HCT116 (cell line): ENCODE measurements around the gene ABHD10. TPM values are rescaled to one million over a fixed set of nuclear protein-coding genes. Genes with fewer than 3 reads are reported as not detected.

Source experiments
- ATAC-seq: fragments of 200-7000 bp; cut with Tn5 transposase; 2 replicates; pipeline ENCODE4 v1.9.1; 2020; ENCODE audit warnings: mild to moderate bottlenecking, moderate library complexity
- BruUV-seq: library from RNA; stranded (reverse); fragments of 400-500 nt; replicated peaks from 2 replicates; lab custom pipeline; 2021; lab: Mats Ljungman, UMichigan
- CTCF ChIA-PET: fragments of 300-600 bp; sonication (Branson Sonifier 250); formaldehyde crosslinking; loops from one replicate; lab custom pipeline; 2021; ENCODE audit warnings: antibody characterized with exemption; lab: Charles Lee
- POLR2A ChIA-PET: fragments of 300-600, 350-600 bp; sonication (Branson Sonifier 250); formaldehyde crosslinking; loops from one replicate; lab custom pipeline; 2021; ENCODE audit warnings: antibody characterized with exemption; lab: Charles Lee
- RAD21 ChIA-PET, 2 experiments: fragments of 300-600 bp; sonication (Branson Sonifier 250); formaldehyde crosslinking; loops; one replicate each; lab custom pipeline; 2023; ENCODE audit warnings: low total read pairs in 2 of 2; ENCODE audit not compliant: uncharacterized antibody in 2 of 2, unreplicated experiment in 2 of 2, low non-redundant PET in 1 of 2; lab: Charles Lee
- DNase-seq: peaks from one replicate; pipeline ENCODE4 v3.0.0-alpha.2; 2010; ENCODE audit warnings: low read depth, low spot score
- H2AFZ ChIP-seq: fragments of 200-600 bp; shearing (Covaris generic), sonication (generic); 2 replicates; pipeline ENCODE4 v1.6.1; 2017; ENCODE audit warnings: low read depth, mixed run types, mixed read lengths, antibody characterized with exemption, low read length; ENCODE audit not compliant: poor library complexity, severe bottlenecking
- H3K27ac ChIP-seq: 2 replicates; pipeline ENCODE4 v1.5.1; 2012; ENCODE audit warnings: low read depth, low read length
- H3K27me3 ChIP-seq: fragments of 200-600 bp; sonication (generic); 2 replicates; pipeline ENCODE4 v1.6.1; 2016; ENCODE audit warnings: mixed run types, low read length, mixed read lengths; ENCODE audit not compliant: insufficient read depth
- H3K36me3 ChIP-seq, 2 experiments: fragments of 200-500 bp in 1 of 2; fragments of 200-600 bp in 1 of 2; sonication (Bioruptor generic) in 1 of 2; sonication (generic) in 1 of 2; 2 replicates each; pipeline versions ENCODE4 v1.5.1 to v1.6.1; 2014 to 2016; ENCODE audit warnings: low read length in 2 of 2, inconsistent platforms in 1 of 2, mixed read lengths in 1 of 2, mixed run types in 1 of 2; ENCODE audit not compliant: insufficient read depth in 2 of 2, control insufficient read depth in 1 of 2
- H3K4me1 ChIP-seq, 2 experiments: fragments of 200-600 bp in 1 of 2; sonication (generic) in 1 of 2; 2 replicates each; pipeline versions ENCODE4 v1.5.1 to v1.6.1; 2012 to 2017; ENCODE audit warnings: low read length in 2 of 2, inconsistent platforms in 1 of 2, mild to moderate bottlenecking in 1 of 2, mixed read lengths in 1 of 2, mixed run types in 1 of 2, moderate library complexity in 1 of 2; ENCODE audit not compliant: insufficient read depth in 2 of 2, control insufficient read depth in 1 of 2
- H3K4me2 ChIP-seq: fragments of 200-600 bp; sonication (generic); 2 replicates; pipeline ENCODE4 v1.6.1; 2017; ENCODE audit warnings: mixed run types, low read length, mixed read lengths
- H3K4me3 ChIP-seq, 2 experiments: fragments of 200-600 bp in 1 of 2; sonication (generic) in 1 of 2; replicated peaks in 1 of 2; 2 replicates each; pipeline ENCODE4 v1.5.1; 2011 to 2016; ENCODE audit warnings: low read length in 2 of 2, control low read depth in 1 of 2, low read depth in 1 of 2, mild to moderate bottlenecking in 1 of 2, mixed read lengths in 1 of 2, mixed run types in 1 of 2
- H3K79me2 ChIP-seq: fragments of 200-600 bp; sonication (generic); 2 replicates; pipeline ENCODE4 v1.6.1; 2017; ENCODE audit warnings: mild to moderate bottlenecking, mixed run types, low read length, moderate library complexity, mixed read lengths; ENCODE audit not compliant: insufficient read depth
- H3K9ac ChIP-seq: fragments of 200-600 bp; sonication (generic); 2 replicates; pipeline ENCODE4 v1.6.1; 2016; ENCODE audit warnings: low read length, mixed read lengths
- H3K9me2 ChIP-seq: fragments of 200-600 bp; sonication (generic), shearing (Covaris generic); 2 replicates; pipeline ENCODE4 v1.6.1; 2017; ENCODE audit warnings: mixed run types, mild to moderate bottlenecking, moderate library complexity; ENCODE audit not compliant: insufficient read depth
- H3K9me3 ChIP-seq, 2 experiments: fragments of 200-500 bp in 1 of 2; fragments of 200-600 bp in 1 of 2; sonication (Bioruptor generic) in 1 of 2; sonication (generic) in 1 of 2; 2 replicates each; pipeline ENCODE4 v1.6.1; 2014 to 2017; ENCODE audit warnings: low read length in 2 of 2, mixed read lengths in 2 of 2, inconsistent platforms in 1 of 2, low read depth in 1 of 2, mild to moderate bottlenecking in 1 of 2, mixed run types in 1 of 2, moderate library complexity in 1 of 2; ENCODE audit not compliant: control insufficient read depth in 1 of 2, insufficient read depth in 1 of 2
- H4K20me1 ChIP-seq: fragments of 200-600 bp; sonication (generic), shearing (Covaris generic); 2 replicates; pipeline ENCODE4 v1.6.1; 2017; ENCODE audit warnings: mixed run types, mild to moderate bottlenecking, moderate library complexity; ENCODE audit not compliant: insufficient read depth
- CBX3 ChIP-seq: IDR thresholded peaks from 2 replicates; pipeline ENCODE4 v1.6.1; 2012; ENCODE audit warnings: low read depth
- EGR1 ChIP-seq: IDR thresholded peaks from 2 replicates; pipeline ENCODE4 v1.6.1; 2012; ENCODE audit warnings: low read depth
- ELF1 ChIP-seq: IDR thresholded peaks from 2 replicates; pipeline ENCODE4 v1.6.1; 2012; ENCODE audit warnings: low read depth, borderline replicate concordance
- EZH2 ChIP-seq: fragments of 200-600 bp; sonication (generic); IDR thresholded peaks from 2 replicates; pipeline ENCODE4 v1.6.1; 2017; ENCODE audit warnings: antibody characterized with exemption, mixed run types
- EZH2phosphoT487 ChIP-seq: fragments of 200-600 bp; IDR thresholded peaks from 2 replicates; pipeline ENCODE4 v1.6.1; 2018; ENCODE audit warnings: antibody characterized with exemption, borderline replicate concordance
- FOSL1 ChIP-seq: IDR thresholded peaks from 2 replicates; pipeline ENCODE4 v1.6.1; 2012; ENCODE audit warnings: low read depth
- POLR2A ChIP-seq: IDR thresholded peaks from 2 replicates; pipeline ENCODE4 v1.7.0; 2011; ENCODE audit warnings: borderline replicate concordance; ENCODE audit not compliant: insufficient read depth, insufficient read length; ENCODE audit errors: extremely low read depth
- POLR2AphosphoS5 ChIP-seq: IDR thresholded peaks from 2 replicates; pipeline ENCODE4 v1.6.1; 2011; ENCODE audit warnings: mild to moderate bottlenecking, low read depth, low read length, moderate library complexity
- SIN3A ChIP-seq: IDR thresholded peaks from 2 replicates; pipeline ENCODE4 v1.6.1; 2012; ENCODE audit warnings: low read depth
- SP1 ChIP-seq: IDR thresholded peaks from 2 replicates; pipeline ENCODE4 v1.6.1; 2012; ENCODE audit warnings: low read depth
- SRF ChIP-seq: IDR thresholded peaks from 2 replicates; pipeline ENCODE4 v1.6.1; 2012; ENCODE audit warnings: low read depth
- TCF7L2 ChIP-seq: IDR thresholded peaks from 2 replicates; pipeline ENCODE4 v1.7.0; 2011; ENCODE audit warnings: borderline replicate concordance, inconsistent platforms; ENCODE audit not compliant: insufficient read depth, insufficient read length; ENCODE audit errors: extremely low read depth
- ZNF274 ChIP-seq: fragments of 200-500 bp; sonication (Bioruptor generic); IDR thresholded peaks from 2 replicates; pipeline ENCODE4 v1.6.1; 2014; ENCODE audit warnings: mild to moderate bottlenecking, low read depth, low read length, inconsistent platforms
- intact Hi-C: fragments of 100-400 bp; cut with micrococcal nuclease; formaldehyde crosslinking; loops from 2 replicates; pipeline ENCODE4 v1.10.0; 2022
- total RNA-seq: library from RNA; stranded (reverse); gene quantifications from one replicate; pipeline ENCODE4 v1.2.1, GENCODE V29; 2021; ENCODE audit not compliant: unreplicated experiment
- TF ChIP-seq, protein P1 (sequence below): IDR thresholded peaks from 2 replicates; pipeline ENCODE4 v1.6.1; 2011; ENCODE audit warnings: mild to moderate bottlenecking, low read length, moderate library complexity; ENCODE audit not compliant: insufficient replicate concordance; ENCODE audit errors: extremely low read depth
- TF ChIP-seq, protein P2 (sequence below): IDR thresholded peaks from 2 replicates; pipeline ENCODE4 v1.6.1; 2012
- TF ChIP-seq, protein P3 (sequence below): IDR thresholded peaks from 2 replicates; pipeline ENCODE4 v1.6.1; 2012; ENCODE audit warnings: low read depth
- TF ChIP-seq, protein P4 (sequence below), 3 experiments: fragments of 200-600 bp in 1 of 3; sonication (generic) in 1 of 3; IDR thresholded peaks in 2 of 3; conservative IDR thresholded peaks in 1 of 3; 2 replicates each; pipeline ENCODE4 v1.5.1; 2012 to 2017; ENCODE audit warnings: low read depth in 2 of 3, low read length in 2 of 3, antibody characterized with exemption in 1 of 3, borderline replicate concordance in 1 of 3, control low read depth in 1 of 3, mild to moderate bottlenecking in 1 of 3, mixed read lengths in 1 of 3, mixed run types in 1 of 3, moderate library complexity in 1 of 3; ENCODE audit not compliant: insufficient read depth in 1 of 3
- TF ChIP-seq, protein P5 (sequence below): IDR thresholded peaks from 2 replicates; pipeline ENCODE4 v1.6.1; 2012

The ABHD10 gene
- total RNA-seq, 1 experiment from 2014 or later = 295 TPM

DNA sequence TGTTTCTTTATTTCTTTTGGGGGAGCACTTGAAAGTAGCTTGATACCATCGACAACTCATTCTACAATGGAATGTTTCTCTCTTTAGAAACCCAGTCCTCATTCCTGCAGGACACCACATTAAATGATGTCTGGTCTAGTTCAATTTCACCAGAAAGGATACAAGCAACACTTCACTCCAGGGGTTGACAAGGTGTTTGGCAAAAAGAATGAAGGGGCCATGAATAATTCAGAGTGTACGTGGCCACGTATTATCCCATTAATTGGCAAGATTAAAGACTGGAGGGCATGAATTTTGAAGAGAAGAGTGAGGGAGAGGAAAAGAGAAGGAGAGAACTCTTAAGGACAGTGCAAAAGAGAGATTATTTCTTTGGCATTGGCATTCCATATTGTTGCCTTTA, 56.4 kb downstream of the ABHD10 start:
- TF ChIP-seq, protein P1, sequence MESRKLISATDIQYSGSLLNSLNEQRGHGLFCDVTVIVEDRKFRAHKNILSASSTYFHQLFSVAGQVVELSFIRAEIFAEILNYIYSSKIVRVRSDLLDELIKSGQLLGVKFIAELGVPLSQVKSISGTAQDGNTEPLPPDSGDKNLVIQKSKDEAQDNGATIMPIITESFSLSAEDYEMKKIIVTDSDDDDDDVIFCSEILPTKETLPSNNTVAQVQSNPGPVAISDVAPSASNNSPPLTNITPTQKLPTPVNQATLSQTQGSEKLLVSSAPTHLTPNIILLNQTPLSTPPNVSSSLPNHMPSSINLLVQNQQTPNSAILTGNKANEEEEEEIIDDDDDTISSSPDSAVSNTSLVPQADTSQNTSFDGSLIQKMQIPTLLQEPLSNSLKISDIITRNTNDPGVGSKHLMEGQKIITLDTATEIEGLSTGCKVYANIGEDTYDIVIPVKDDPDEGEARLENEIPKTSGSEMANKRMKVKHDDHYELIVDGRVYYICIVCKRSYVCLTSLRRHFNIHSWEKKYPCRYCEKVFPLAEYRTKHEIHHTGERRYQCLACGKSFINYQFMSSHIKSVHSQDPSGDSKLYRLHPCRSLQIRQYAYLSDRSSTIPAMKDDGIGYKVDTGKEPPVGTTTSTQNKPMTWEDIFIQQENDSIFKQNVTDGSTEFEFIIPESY = no peak
- TF ChIP-seq POLR2A = no peak
- TF ChIP-seq CBX3 = no peak
- TF ChIP-seq, protein P2, sequence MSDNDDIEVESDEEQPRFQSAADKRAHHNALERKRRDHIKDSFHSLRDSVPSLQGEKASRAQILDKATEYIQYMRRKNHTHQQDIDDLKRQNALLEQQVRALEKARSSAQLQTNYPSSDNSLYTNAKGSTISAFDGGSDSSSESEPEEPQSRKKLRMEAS = no peak
- TF ChIP-seq EZH2 = no peak
- TF ChIP-seq, protein P3, sequence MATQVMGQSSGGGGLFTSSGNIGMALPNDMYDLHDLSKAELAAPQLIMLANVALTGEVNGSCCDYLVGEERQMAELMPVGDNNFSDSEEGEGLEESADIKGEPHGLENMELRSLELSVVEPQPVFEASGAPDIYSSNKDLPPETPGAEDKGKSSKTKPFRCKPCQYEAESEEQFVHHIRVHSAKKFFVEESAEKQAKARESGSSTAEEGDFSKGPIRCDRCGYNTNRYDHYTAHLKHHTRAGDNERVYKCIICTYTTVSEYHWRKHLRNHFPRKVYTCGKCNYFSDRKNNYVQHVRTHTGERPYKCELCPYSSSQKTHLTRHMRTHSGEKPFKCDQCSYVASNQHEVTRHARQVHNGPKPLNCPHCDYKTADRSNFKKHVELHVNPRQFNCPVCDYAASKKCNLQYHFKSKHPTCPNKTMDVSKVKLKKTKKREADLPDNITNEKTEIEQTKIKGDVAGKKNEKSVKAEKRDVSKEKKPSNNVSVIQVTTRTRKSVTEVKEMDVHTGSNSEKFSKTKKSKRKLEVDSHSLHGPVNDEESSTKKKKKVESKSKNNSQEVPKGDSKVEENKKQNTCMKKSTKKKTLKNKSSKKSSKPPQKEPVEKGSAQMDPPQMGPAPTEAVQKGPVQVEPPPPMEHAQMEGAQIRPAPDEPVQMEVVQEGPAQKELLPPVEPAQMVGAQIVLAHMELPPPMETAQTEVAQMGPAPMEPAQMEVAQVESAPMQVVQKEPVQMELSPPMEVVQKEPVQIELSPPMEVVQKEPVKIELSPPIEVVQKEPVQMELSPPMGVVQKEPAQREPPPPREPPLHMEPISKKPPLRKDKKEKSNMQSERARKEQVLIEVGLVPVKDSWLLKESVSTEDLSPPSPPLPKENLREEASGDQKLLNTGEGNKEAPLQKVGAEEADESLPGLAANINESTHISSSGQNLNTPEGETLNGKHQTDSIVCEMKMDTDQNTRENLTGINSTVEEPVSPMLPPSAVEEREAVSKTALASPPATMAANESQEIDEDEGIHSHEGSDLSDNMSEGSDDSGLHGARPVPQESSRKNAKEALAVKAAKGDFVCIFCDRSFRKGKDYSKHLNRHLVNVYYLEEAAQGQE = no peak
- no peak for TF ChIP-seq EGR1
- TF ChIP-seq SIN3A = no peak
- TF ChIP-seq EZH2phosphoT487 = no peak
- TF ChIP-seq ZNF274 = no peak
- no peak for TF ChIP-seq SP1
- TF ChIP-seq ELF1 = no peak
- TF ChIP-seq, protein P4, sequence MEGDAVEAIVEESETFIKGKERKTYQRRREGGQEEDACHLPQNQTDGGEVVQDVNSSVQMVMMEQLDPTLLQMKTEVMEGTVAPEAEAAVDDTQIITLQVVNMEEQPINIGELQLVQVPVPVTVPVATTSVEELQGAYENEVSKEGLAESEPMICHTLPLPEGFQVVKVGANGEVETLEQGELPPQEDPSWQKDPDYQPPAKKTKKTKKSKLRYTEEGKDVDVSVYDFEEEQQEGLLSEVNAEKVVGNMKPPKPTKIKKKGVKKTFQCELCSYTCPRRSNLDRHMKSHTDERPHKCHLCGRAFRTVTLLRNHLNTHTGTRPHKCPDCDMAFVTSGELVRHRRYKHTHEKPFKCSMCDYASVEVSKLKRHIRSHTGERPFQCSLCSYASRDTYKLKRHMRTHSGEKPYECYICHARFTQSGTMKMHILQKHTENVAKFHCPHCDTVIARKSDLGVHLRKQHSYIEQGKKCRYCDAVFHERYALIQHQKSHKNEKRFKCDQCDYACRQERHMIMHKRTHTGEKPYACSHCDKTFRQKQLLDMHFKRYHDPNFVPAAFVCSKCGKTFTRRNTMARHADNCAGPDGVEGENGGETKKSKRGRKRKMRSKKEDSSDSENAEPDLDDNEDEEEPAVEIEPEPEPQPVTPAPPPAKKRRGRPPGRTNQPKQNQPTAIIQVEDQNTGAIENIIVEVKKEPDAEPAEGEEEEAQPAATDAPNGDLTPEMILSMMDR (IDR thresholded peaks at IDR 0.05 in 2 of 3, conservative IDR thresholded peaks at IDR 0.05 in 1 of 3; ENCODE audit: borderline replicate concordance in 1 of 3, insufficient read depth in 1 of 3, low read depth in 2 of 3, low read length in 2 of 3) = no peak
- TF ChIP-seq FOSL1 = no peak
- TF ChIP-seq, protein P5, sequence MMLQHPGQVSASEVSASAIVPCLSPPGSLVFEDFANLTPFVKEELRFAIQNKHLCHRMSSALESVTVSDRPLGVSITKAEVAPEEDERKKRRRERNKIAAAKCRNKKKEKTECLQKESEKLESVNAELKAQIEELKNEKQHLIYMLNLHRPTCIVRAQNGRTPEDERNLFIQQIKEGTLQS = no peak
- TF ChIP-seq TCF7L2 = no peak
- no peak for TF ChIP-seq POLR2AphosphoS5
- no peak for TF ChIP-seq SRF
- TF ChIP-seq, all 23 proteins: peak for 0
- Histone ChIP-seq H3K9ac (no peak overlapping the region), H3K27ac (no peak overlapping the region), H2AFZ (no peak overlapping the region), H3K4me3 (no peak overlapping the region), H3K9me2 (no peaks in the 10 kb centered on the region), H3K4me1 (no peaks in the 10 kb centered on the region), H3K79me2 (no peaks in the 10 kb centered on the region), H3K27me3 (no peaks in the 10 kb centered on the region), H4K20me1 (no peaks in the 10 kb centered on the region), H3K9me3 (no peaks in the 10 kb centered on the region), H3K36me3 (no peaks in the 10 kb centered on the region), H3K4me2 (no peak overlapping the region)
- no peak for ATAC-seq
- ChIA-PET RAD21 (no interaction called here), POLR2A (no interaction called here), CTCF (interaction anchor here (1.9 kb wide), 1 partner anchor 9 kb away, joined by 8 read pairs; no protein-coding TSS in a partner anchor)
- no TSS peak for BruUV-seq
- no peak for DNase-seq
- intact Hi-C loops = no loop called here
